Left kidney (tissue), 2 donors: ENCODE measurements around the gene OMP. TPM values are rescaled to one million over a fixed set of nuclear protein-coding genes. Genes with fewer than 3 reads are reported as not detected.
"Not testable (repeated sequence)": the region's sequence is repeated elsewhere in the genome, so short reads cannot be mapped to it uniquely, and the experiment has no call there.

ENCODE experiments used
- DNase-seq: peaks from one replicate; pipeline ENCODE4 v3.0.0-alpha.2; 2013
- polyA plus RNA-seq: library from polyadenylated mRNA; unstranded; fragments of 120-200 nt; gene quantifications from one replicate; pipeline ENCODE4 v1.2.1, GENCODE V29; 2013; ENCODE audit not compliant: insufficient read length

OMP gene
- polyA plus RNA-seq, 1 donor, result not detected

GRCh38 chr11:77086521-77087472 lies 15.8 kb upstream of the OMP start:
- no peak for DNase-seq

DNA sequence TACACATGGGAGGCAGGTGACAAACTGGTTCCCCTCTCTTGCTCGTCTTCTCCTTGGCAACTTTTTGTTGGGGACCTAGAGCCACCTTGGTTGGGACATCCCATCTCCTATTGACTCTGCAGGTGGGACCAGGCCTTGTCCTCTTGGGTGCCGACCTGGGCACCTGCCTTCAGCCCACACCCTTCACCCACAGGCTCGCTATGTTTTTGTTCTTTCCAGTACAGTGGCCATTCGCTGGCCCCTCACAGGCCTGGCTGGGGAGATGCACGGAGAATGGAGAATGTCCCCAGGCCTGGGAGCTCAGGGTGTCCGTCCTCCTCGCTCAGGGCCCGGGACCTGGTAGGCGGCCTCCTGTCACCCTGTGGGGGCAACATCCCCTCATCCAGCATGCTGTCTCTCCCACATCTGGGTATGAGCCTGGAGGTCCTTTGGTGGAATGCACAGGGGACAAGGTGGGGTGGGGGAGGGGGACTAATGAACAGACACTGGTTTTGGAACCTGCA lies 14.9 kb upstream of the OMP start:
- no peak for DNase-seq

- peak; percentile 54 for DNase-seq
Measured at GRCh38 chr11:77088236-77089003, 14.2 kb upstream of the OMP start.

- DNase-seq, result no peak
Measured at GRCh38 chr11:77089004-77089545, 13.6 kb upstream of the OMP start.

DNA sequence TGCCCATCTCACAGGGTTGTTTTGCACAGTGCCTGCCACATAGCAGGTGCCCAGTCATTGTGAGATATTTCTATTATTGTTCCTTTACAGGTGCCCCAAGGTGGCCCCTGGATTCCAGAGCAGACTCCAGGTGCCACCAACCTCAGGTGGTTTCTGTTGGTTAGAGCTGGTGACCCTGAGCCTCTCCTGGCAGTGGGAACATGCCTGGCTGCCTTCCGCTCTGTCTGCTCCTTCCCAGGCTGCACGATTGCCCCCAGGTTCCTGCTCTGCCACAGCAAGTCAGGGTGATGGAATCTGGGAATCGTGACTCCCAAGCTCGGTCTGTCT lies 12.6 kb upstream of the OMP start:
- no peak for DNase-seq

DNA sequence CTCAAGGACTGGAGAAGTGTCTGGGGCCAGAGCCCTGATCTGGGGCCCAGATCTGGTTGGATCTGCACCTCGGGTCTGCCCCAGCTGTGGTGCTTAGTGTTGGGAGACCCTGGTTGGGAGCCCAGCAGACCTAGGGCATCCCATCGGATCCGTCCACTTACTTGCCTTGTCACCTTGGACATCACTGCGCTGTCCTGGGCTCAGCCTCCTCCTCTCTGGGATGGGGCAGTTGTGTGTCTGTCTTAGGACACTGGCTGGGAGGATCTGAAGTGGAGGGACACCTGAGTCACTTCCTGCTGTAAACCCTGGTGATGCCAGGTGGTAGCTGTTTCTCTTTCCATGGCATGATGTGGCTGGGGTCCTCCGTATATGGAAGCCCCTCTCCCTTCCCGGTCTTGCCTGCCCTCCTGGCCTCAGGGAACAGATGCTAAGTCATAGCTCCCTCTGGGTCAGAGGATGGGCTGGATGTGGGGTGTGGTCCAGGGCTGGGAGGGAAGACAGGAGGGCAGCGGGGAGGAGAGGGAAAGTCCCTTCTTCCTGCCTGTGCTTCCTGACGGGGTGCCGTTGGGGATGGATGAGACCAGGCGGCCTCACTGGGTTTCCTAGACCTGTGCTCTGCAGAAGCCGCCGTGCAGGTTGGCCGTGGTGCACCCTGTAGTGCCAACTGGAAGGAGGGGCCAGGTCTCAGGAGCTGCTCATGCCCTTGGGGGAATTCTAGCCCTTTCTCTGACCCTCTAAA lies 12.1 kb upstream of the OMP start:
- DNase-seq, result no peak

DNA sequence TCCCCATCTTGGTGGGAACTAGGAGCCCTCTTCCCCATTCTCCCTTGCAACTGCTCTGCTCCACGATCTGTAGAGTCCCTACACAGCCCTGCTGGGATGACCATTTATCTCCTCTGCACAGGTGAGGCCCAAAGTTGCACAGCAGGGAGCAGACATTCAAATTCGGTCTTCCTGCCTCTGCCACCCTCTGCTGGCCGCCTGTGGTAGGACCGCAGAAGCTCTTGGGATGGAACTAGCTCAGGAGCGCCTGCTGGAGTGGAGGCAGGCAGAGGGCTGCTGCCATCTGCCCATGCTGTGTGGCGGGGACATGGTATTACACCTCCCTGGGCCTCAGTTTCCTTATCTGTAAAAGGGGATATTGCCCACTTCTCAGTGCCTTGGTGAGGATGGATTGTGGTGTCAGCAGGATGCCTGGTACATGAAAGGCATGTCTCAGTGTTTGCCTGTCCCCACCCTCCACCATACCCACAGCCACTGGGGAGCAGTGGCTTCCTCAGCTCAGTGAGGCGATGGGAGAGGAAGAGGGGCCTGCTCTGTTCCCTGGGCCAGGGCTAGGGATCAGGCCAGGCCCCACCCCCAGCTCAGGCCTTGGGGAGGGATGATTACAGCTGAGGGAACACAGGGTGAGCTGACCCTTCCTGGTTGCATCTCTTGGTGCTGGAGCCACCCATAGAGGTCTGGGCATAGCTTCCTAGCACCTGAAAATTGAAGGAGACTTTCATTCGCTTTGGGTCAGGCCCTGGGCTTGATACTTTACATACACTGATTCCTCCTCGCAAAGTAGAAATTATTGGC lies 11.3 kb upstream of the OMP start:
- peak; percentile 63 for DNase-seq

- no peak for DNase-seq
Measured at GRCh38 chr11:77092382-77092781, 10.3 kb upstream of the OMP start.

DNA sequence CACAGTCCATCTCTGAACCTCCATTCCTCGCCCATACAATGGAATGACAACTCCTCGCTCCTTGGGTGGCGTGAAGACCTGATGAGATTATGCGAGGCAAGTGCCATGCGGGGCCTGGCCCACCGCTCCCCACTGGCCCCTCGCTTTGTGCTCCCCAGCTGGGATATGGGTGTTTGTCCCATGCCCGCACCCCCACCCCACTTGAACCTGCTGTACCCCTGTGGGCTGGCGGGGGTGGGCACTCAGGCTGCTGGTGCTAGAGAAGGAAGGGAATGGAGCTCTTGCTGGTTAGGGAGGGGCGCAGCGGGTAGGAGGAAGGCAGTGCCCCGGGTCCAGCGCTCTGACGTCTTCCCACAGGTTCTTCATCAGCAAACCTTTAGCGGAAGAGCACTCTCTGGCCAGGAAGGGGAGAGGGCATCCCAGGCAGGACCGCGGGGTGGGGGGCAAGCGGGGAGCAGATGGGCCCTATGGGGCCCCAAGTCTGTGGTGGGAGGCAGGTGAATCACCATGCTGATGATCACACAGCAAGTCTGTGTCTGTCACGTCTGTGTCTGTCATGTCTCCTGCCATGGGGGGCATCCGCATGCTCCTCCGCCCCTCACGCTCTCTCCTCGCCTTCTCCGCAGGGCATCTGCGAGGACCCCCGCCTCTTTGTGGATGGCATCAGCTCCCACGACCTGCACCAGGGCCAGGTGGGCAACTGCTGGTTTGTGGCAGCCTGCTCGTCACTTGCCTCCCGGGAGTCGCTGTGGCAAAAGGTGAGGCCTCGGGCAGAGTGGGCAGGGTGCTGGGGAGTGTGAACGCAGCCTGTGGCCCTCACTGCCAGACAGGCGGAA lies 9.4 kb upstream of the OMP start:
- DNase-seq, result no peak

DNA sequence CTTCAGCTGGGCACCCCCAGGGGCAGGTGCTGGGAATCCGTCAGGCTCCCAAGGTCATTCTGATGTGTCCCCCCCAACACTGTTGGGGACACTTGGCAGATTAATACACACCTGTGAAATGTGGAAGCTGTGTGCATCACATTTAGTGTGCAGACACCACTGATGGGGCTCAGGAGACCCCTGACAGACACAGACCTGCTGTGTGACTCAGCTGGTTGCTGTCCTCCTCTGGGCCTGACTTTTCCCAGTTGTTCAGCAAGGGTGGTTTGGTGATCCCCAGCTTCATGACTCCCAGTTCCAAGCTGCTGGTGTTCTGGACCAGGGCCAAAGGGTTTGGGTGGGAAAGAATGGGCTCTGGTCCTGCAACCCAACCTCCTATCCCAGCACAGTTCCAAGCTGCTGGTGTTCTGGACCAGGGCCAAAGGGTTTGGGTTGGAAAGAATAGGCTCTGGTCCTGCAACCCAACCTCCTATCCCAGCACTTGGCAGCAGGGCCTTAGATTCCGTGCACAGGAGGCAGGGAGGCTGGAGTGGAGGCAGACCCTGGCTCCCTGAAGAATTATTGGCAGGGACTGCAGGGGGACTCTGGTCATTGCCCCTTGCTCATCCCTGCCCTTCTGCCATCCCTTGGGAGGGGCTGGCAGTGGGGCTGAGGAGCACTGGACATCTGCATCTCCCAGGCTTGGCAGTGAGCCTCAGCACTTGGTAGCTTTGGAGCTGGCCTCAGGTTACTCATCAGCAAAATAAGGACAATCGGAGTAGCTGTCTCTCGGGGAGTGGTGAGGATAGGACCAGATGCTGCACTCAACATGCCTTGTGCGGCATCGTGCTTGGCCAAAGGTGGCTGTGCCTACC lies 8.4 kb upstream of the OMP start:
- no peak for DNase-seq

- DNase-seq, result no peak
Measured at GRCh38 chr11:77094841-77095365, 7.7 kb upstream of the OMP start.

DNA sequence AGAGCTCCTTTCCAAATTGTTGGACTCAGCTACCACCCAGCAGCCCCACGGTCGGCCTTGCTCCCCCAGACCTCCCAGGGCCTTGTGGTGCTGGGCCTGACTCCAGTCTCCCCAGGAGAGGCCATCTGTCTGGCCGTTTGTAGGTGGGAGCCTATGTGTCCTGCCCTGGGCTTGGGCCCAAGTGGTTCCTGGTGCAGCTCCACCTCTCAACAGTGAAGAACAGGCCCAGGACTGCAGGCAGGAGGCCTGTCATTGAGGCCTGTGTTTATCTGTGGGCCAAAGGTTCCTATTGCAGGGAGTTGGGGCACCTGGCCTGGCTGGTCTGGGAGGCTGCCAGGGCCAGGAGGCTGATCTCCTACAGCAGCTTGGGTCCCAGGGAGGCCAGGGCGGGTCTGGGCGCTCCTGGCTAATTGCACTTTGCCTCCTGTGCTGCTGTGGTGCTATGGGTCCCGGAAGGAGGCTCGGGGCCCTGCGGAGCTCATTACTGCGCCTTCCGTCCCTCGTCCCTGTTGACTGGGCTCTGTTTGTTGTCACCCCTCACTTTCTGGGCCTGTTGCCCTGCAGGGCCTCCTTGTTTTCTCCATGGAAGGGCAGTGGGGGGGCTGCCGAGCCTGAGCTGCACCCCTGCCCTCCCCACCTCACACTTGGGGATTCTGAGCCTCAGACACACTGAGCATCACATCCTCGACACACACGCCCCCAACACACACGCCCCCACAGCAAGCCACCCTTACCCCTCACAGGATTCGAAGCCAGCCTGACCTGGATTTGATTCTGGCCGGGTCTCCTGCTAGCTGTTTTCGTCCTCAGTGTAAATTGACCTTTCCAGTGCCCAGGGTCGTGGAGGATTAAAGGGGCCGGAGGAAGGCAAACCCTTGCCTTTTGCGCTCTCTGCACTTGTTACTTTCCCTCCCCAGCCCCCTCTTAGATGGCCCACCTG lies 6.8 kb upstream of the OMP start:
- DNase-seq, result no peak

GRCh38 chr11:77096591-77097019 lies 6.0 kb upstream of the OMP start:
- no peak for DNase-seq

GRCh38 chr11:77097180-77097579 lies 5.5 kb upstream of the OMP start:
- not testable (repeated sequence) for DNase-seq

GRCh38 chr11:77100166-77101042 lies 2.2 kb upstream of the OMP start:
- no peak for DNase-seq

- DNase-seq, result no peak
Measured at GRCh38 chr11:77101043-77101537, 1.6 kb upstream of the OMP start.

DNA sequence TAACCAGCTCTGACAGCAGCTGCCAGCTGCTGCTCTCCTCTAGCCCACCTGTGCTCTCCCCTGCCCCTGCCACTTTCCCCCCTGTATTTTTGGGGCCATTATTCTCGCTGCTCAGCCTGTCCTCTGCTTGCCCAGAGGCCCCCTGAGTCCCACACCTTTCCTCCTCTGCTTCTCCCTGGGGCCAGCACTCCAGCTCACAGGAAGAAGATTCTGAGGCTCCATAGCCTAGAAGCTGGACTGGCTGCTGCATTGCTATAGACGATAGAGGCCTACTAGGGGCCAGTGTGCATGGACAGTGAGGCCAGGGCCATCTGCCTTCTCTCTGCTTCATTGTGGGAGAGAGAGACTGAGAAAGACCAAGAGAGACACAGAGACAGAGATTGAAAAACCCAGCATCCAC lies 679 bp downstream of the OMP start:
- no peak for DNase-seq
